ENCODE results near the gene AGXT2. TPM values are rescaled to one million over a fixed set of nuclear protein-coding genes. Genes with fewer than 3 reads are reported as not detected.

The AGXT2 gene
- total and polyA plus RNA-seq, 9 of the 15 experiments (the other 6 are each of a cell fraction or from before 2014, with no cell fraction given), result not detected

- TF ChIP-seq ZBTB9 (CRISPR knock-in tag; IDR thresholded peaks at IDR 0.05), result no peak
- TF ChIP-seq ZNF253 (CRISPR knock-in tag; conservative IDR thresholded peaks at IDR 0.05), result no peak
- no peak for TF ChIP-seq STAT5B (CRISPR knock-in tag; IDR thresholded peaks at IDR 0.05)
Observed at GRCh38 chr5:35096932-35097331, 49.2 kb upstream of the AGXT2 start (continued).

GRCh38 chr5:35096216-35096615 is 48.5 kb upstream of the AGXT2 start:
- H3K4me2 ChIP-seq (ENCODE audit: insufficient read depth, low read length), result no peak overlapping the region
- FAIRE-seq, result no peak
- in situ Hi-C loops (cut with MboI) (no loop called here), intact Hi-C loops (cut with micrococcal nuclease) (no loop called here)
- H3K9me1 ChIP-seq (ENCODE audit: control insufficient read depth, insufficient read depth, low read length), result no peaks in the 10 kb centered on the region
- H2AFZ ChIP-seq (ENCODE audit: low read depth, low read length), result no peak overlapping the region
- no peak overlapping the region for H3K27ac ChIP-seq (ENCODE audit: extremely low read depth, low read depth, low read length)
- peaks cover 0 to 4% of the 10 kb centered on the region in 2 experiments; a peak in 2 of 5 replicates for H3K27me3 ChIP-seq (ENCODE audit: control insufficient read depth in 2 of 2, insufficient read depth in 2 of 2, low read length in 2 of 2)
- no peak overlapping the region for H3K9ac ChIP-seq (ENCODE audit: insufficient read depth in 1 of 2, low read depth in 2 of 2, low read length in 2 of 2)
- H3K4me1 ChIP-seq (replicated peaks in 1 of 2; ENCODE audit: control insufficient read depth in 2 of 2, insufficient read depth in 2 of 2, low read length in 2 of 2), result no peaks in the 10 kb centered on the region
- CTCF ChIA-PET (ENCODE audit: low intra/inter-chr PET ratio), result no interaction called here
- H3K36me3 ChIP-seq (ENCODE audit: control insufficient read depth, insufficient read depth, low read length), result no peaks in the 10 kb centered on the region
- POLR2A ChIA-PET, result interaction anchor here (0.7 kb wide), 1 partner anchor 16 kb away, joined by 3 read pairs; no protein-coding TSS in a partner anchor
- 0% methylated on average over 3 of the region's 3 CpGs for WGBS (ENCODE audit: insufficient coverage, low coverage, missing lambda C conversion rate)
- H4K20me1 ChIP-seq (replicated peaks; ENCODE audit: control insufficient read depth, insufficient read depth, low read length), result no peaks in the 10 kb centered on the region
- no peaks in the 10 kb centered on the region for H3K79me2 ChIP-seq (ENCODE audit: control insufficient read depth, insufficient read depth, low read length)
- no peaks in the 10 kb centered on the region for H3K9me3 ChIP-seq (replicated peaks; ENCODE audit: control insufficient read depth, insufficient read depth, low read depth, low read length)
- no TSS peak for BruUV-seq (replicated peaks)
- no peak for ATAC-seq
- no peak for DNase-seq (ENCODE audit: extremely low read depth in 1 of 4, low spot score in 3 of 4)
- no peak overlapping the region for H3K4me3 ChIP-seq
- TF ChIP-seq NFE2 (IDR thresholded peaks at IDR 0.05; ENCODE audit: low read depth) (no peak), LARP7 (IDR thresholded peaks at IDR 0.05) (no peak)

All from K562 (cell line).